Right lobe of liver (tissue), 6 donors: ENCODE results near the gene NKX2-2. TPM values are rescaled to one million over a fixed set of nuclear protein-coding genes. Genes with fewer than 3 reads are reported as not detected.

Source experiments
- ATAC-seq, 4 donors: fragments of 200-7000 bp; cut with Tn5 transposase; one replicate each; pipeline ENCODE4 v1.9.1; 2020; ENCODE audit warnings: mild to moderate bottlenecking in 4 of 4, moderate library complexity in 4 of 4
- DNase-seq, 3 donors: peaks; one replicate each; pipeline ENCODE4 v3.0.0-alpha.2; 2020
- H3K27ac ChIP-seq, 3 donors: fragments of 200-600 bp; one replicate each; pipeline ENCODE4 v1.8.0; 2022
- H3K27me3 ChIP-seq, 2 donors: fragments of 200-600 bp; one replicate each; pipeline ENCODE4 v1.8.0; 2022
- H3K36me3 ChIP-seq, 4 donors: fragments of 200-600 bp; sonication (generic) in 1 of 4; one replicate each; pipeline versions ENCODE4 v1.5.1 to v1.8.0; 2017 to 2022; ENCODE audit warnings: control low read depth in 1 of 4
- H3K4me1 ChIP-seq, 4 donors: fragments of 200-600 bp; sonication (generic) in 1 of 4; one replicate each; pipeline versions ENCODE4 v1.5.1 to v1.8.0; 2017 to 2022; ENCODE audit warnings: control low read depth in 1 of 4
- H3K4me3 ChIP-seq, 3 donors: fragments of 200-600 bp; one replicate each; pipeline ENCODE4 v1.8.0; 2022
- H3K9me3 ChIP-seq, 4 donors: fragments of 200-600 bp; sonication (generic) in 1 of 4; one replicate each; pipeline versions ENCODE4 v1.5.1 to v1.8.0; 2017 to 2022; ENCODE audit warnings: control low read depth in 1 of 4
- POLR2A ChIP-seq: fragments of 450-650 bp; IDR thresholded peaks from one replicate; pipeline ENCODE4 v1.6.1; 2017; ENCODE audit warnings: antibody characterized with exemption, mild to moderate bottlenecking
- WGBS: methylation state at CpG from one replicate; pipeline ENCODE4 v1.1.6; 2018; ENCODE audit warnings: low coverage, low lambda C conversion rate; ENCODE audit not compliant: insufficient coverage; ENCODE audit errors: missing lambda C conversion rate; 5-methylcytosine and 5-hydroxymethylcytosine counted together
- intact Hi-C, 2 donors: fragments of 100-400 bp; cut with DNase I; formaldehyde crosslinking; loops; one replicate each; pipeline versions ENCODE4 v1.11.2 to v1.14.1; 2022
- total RNA-seq, 6 experiments: library from RNA; depleted of rRNA in 2 of 6; stranded (reverse); fragments of >200 nt in 2 of 6; fragmentation: NEBNext Ultra II Directional in 3 of 6; extraction: Animal tissue kit (Norgen Biotek cat#: 25700) in 3 of 6; gene quantifications; one replicate each; pipeline versions ENCODE4 v1.1.0 to v1.2.4, GENCODE V29; 2016 to 2023
- TF ChIP-seq, protein P1 (sequence below), 4 donors: fragments of 200-600 bp in 3 of 4; fragments of 450-650 bp in 1 of 4; IDR thresholded peaks; one replicate each; pipeline versions ENCODE4 v1.5.1 to v1.8.0; 2016 to 2022; ENCODE audit warnings: antibody characterized with exemption in 4 of 4, mild to moderate bottlenecking in 2 of 4
- donor health status: DM: no; HTN: yes; CAD: no.
- donor health status: DM: no; HTN: no; CAD: no.
- donor health status: DM: no; HTN: no; CAD: no.
- donor health status: DM: no; HTN: yes; CAD: no.
- donor health status: DM: no; HTN: yes; CAD: no.

NKX2-2 gene
- total RNA-seq, 6 experiments from 2014 or later: not detected

DNA sequence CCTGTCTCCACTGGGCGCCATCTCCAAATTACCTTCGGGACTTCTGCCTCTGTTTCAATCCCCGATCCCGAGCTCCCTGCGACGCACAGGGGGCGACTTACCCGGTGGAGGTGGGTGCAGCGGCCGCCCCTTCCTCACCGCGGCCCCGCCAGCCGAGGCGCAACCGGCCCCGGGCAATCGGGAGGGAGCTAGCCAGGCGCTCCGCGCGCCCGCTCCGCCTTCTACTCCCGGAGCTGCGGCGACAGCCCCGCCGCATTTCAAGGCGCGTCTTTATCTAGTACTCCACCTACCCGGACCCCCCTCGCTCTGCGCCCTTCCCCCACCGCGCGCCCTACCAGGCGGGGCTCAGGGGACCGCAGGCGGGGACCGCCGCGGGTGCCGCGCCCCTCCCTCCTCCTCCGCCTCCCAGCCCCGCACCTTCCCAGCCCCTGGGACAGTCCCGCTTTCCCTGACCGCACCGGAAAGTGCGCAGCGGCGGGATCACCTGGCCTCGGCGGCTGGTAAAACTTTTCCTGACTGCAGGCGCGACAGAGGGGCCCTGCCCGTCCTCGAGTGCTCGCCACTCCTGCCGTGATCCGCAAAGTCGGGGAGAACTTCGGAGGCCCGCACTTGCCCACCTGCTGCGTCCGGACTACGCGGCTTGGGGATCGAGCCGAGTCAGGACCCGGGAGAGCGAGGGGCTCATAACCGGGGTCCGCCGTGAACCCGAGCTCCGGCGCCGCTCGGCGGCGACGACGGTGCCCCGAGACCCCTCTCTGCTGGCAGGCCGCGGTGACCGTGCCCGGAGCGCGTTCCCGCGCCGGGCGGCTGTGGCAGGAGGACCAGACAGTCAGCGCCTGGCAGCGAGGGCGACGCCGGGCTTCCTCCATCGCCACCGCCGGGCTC is 8.0 kb upstream of the NKX2-2 start:
- intact Hi-C loops: no loop called here
- ATAC-seq: no peak
- Histone ChIP-seq H3K27me3 (peaks cover 7 to 59% of the 10 kb centered on the region in 2 donors), H3K4me1 (peaks cover 0 to 21% (median 2%) of the 10 kb centered on the region in 4 donors), H3K9me3 (no peaks in the 10 kb centered on the region), H3K36me3 (no peaks in the 10 kb centered on the region), H3K27ac (no peak overlapping the region), H3K4me3 (peak overlapping the region in 2 of 3 donors; percentile 14 to 27)
- TF ChIP-seq, protein P1, sequence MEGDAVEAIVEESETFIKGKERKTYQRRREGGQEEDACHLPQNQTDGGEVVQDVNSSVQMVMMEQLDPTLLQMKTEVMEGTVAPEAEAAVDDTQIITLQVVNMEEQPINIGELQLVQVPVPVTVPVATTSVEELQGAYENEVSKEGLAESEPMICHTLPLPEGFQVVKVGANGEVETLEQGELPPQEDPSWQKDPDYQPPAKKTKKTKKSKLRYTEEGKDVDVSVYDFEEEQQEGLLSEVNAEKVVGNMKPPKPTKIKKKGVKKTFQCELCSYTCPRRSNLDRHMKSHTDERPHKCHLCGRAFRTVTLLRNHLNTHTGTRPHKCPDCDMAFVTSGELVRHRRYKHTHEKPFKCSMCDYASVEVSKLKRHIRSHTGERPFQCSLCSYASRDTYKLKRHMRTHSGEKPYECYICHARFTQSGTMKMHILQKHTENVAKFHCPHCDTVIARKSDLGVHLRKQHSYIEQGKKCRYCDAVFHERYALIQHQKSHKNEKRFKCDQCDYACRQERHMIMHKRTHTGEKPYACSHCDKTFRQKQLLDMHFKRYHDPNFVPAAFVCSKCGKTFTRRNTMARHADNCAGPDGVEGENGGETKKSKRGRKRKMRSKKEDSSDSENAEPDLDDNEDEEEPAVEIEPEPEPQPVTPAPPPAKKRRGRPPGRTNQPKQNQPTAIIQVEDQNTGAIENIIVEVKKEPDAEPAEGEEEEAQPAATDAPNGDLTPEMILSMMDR (IDR thresholded peaks at IDR 0.05): no peak
- no peak for TF ChIP-seq POLR2A
- 1% methylated on average over 10 of the region's 104 CpGs for WGBS
- DNase-seq: no peak

GRCh38 chr20:21520702-21521595 is 7.1 kb upstream of the NKX2-2 start:
- H3K4me1 ChIP-seq: peaks cover 0 to 22% (median 2%) of the 10 kb centered on the region in 4 donors
- ATAC-seq (no peak), DNase-seq (no peak)
- intact Hi-C loops: no loop called here
- H3K27me3 ChIP-seq: peaks cover 7 to 68% of the 10 kb centered on the region in 2 donors
- 4% methylated on average over 32 of the region's 53 CpGs for WGBS
- TF ChIP-seq, protein P1 (IDR thresholded peaks at IDR 0.05): no peak
- TF ChIP-seq POLR2A: no peak
- H3K9me3 ChIP-seq: no peaks in the 10 kb centered on the region
- no peaks in the 10 kb centered on the region for H3K36me3 ChIP-seq
- no peak overlapping the region for H3K27ac ChIP-seq
- no peak overlapping the region for H3K4me3 ChIP-seq

DNA sequence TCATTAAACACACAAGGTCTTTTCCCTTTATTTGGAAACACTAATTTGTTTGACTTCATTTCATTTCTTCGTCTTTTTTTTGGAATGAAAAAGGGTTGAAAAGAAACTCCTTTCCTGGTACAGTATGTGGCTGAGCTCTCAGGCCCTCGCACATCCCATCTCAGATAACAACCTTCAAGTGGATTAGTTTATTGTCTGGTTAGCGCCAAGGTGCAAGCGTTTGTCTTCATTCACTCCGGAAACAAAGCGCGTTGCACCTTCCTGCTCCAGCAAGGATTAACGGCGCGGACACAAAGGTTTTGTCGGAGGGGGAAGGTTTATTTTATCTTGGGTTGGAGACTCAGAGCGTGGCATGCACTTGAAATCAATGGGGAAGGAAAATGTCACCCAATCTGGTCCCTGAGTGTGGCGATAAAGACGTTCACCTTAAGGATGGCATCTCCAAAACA is 5.3 kb upstream of the NKX2-2 start:
- intact Hi-C loops: no loop called here
- WGBS: under 1% methylated on average over 14 of the region's 14 CpGs
- Histone ChIP-seq H3K9me3 (no peaks in the 10 kb centered on the region), H3K4me1 (peaks cover 0 to 33% (median 2%) of the 10 kb centered on the region in 4 donors), H3K4me3 (no peak overlapping the region), H3K27ac (no peak overlapping the region), H3K27me3 (peaks cover 7 to 80% of the 10 kb centered on the region in 2 donors), H3K36me3 (no peaks in the 10 kb centered on the region)
- ATAC-seq (no peak), DNase-seq (no peak)
- TF ChIP-seq, protein P1 (IDR thresholded peaks at IDR 0.05): no peak
- no peak for TF ChIP-seq POLR2A

DNA sequence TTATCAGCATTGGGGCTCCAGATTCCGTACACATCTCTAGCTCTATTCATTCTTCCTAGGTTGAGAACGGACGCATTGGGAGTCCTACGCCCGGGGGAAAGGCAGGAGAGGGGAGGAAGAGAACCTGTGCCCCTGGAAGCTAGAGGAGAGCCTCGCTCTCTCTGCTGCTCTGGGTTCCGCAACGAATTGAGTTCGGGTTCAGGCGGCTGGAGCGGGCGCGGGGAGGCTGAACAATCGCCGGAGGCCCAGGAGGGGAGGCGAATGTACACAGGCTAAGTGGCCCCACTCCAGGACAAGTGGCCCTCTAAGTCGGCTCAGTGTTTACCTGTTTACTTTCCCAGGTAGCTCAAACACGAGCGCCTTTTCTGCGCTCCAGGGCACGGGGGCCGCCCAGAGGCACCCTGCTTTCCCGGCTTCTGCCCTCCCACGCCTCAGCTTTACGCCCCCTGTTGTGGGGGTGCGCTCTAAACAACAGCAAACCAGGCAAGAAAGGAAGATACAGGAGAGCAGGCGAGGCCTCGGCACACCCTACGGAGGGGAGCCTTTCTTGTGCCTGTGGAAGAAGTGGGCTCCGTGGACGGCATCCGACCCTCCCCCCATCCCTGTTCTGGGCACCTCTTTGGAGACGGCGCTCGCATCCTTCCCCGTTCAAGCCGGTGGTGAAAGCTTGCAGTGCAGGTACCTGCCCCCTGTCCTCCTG is 4.6 kb upstream of the NKX2-2 start:
- under 1% methylated on average over 21 of the region's 37 CpGs for WGBS
- Histone ChIP-seq H3K9me3 (no peaks in the 10 kb centered on the region), H3K27ac (no peak overlapping the region), H3K4me3 (no peak overlapping the region), H3K4me1 (peaks cover 0 to 41% (median 6%) of the 10 kb centered on the region in 4 donors), H3K36me3 (no peaks in the 10 kb centered on the region), H3K27me3 (peaks cover 7 to 80% of the 10 kb centered on the region in 2 donors)
- DNase-seq: peak in 1 of 3 donors; percentile 20
- no peak for TF ChIP-seq POLR2A
- TF ChIP-seq, protein P1 (IDR thresholded peaks at IDR 0.05): no peak
- ATAC-seq: no peak
- intact Hi-C loops: no loop called here
